Measurements from ENCODE around the gene FGD4.

GRCh38 chr12:32519047-32519446, 119.7 kb downstream of the FGD4 start:
- TF ChIP-seq CTCF (IDR thresholded peaks at IDR 0.05) (no peak), POLR2AphosphoS5 (IDR thresholded peaks at IDR 0.05) (no peak), POLR2A (IDR thresholded peaks at IDR 0.05) (no peak)
